H9 (cell line): ENCODE data around the gene FGF21. TPM values are rescaled to one million over a fixed set of nuclear protein-coding genes. Genes with fewer than 3 reads are reported as not detected.

ENCODE experiments used
- DNase-seq: peaks from one replicate; pipeline ENCODE4 v3.0.0-alpha.2; 2017
- H2AFZ ChIP-seq: one replicate; pipeline ENCODE4 v1.6.1; 2013; ENCODE audit warnings: mild to moderate bottlenecking, low read length, control low read depth, moderate library complexity
- H2AK5ac ChIP-seq: 2 replicates; pipeline ENCODE4 v1.6.1; 2013; ENCODE audit warnings: low read length, control low read depth, mixed read lengths; ENCODE audit not compliant: insufficient read length
- H2BK120ac ChIP-seq: one replicate; pipeline ENCODE4 v1.6.1; 2013; ENCODE audit warnings: low read depth, mild to moderate bottlenecking, low read length, control low read depth, inconsistent platforms; ENCODE audit not compliant: poor library complexity, severe bottlenecking
- H2BK12ac ChIP-seq: 2 replicates; pipeline ENCODE4 v1.6.1; 2013; ENCODE audit warnings: low read length, control low read depth, mixed read lengths, low read depth; ENCODE audit not compliant: insufficient read length
- H2BK15ac ChIP-seq: 2 replicates; pipeline ENCODE4 v1.6.1; 2013; ENCODE audit warnings: low read depth, low read length, control low read depth
- H2BK20ac ChIP-seq: one replicate; pipeline ENCODE4 v1.6.1; 2013; ENCODE audit warnings: low read depth, mild to moderate bottlenecking, low read length, control low read depth, inconsistent platforms; ENCODE audit not compliant: poor library complexity, severe bottlenecking
- H2BK5ac ChIP-seq: 2 replicates; pipeline ENCODE4 v1.6.1; 2013; ENCODE audit warnings: low read length, control low read depth, mixed read lengths; ENCODE audit not compliant: insufficient read length
- H3K14ac ChIP-seq: 2 replicates; pipeline ENCODE4 v1.6.1; 2013; ENCODE audit warnings: low read length, control low read depth; ENCODE audit not compliant: insufficient read depth
- H3K18ac ChIP-seq: 2 replicates; pipeline ENCODE4 v1.6.1; 2013; ENCODE audit warnings: low read depth, mild to moderate bottlenecking, mixed read lengths, low read length, control low read depth; ENCODE audit not compliant: insufficient read length
- H3K23ac ChIP-seq: 2 replicates; pipeline ENCODE4 v1.6.1; 2013; ENCODE audit warnings: low read length, control low read depth, mixed read lengths, low read depth; ENCODE audit not compliant: insufficient read length
- H3K23me2 ChIP-seq: 2 replicates; pipeline ENCODE4 v1.6.1; 2013; ENCODE audit warnings: low read depth, mild to moderate bottlenecking, mixed read lengths, low read length, control low read depth; ENCODE audit not compliant: insufficient read length, poor library complexity, severe bottlenecking
- H3K27ac ChIP-seq: 2 replicates; pipeline ENCODE4 v1.5.1; 2013; ENCODE audit warnings: low read length, control low read depth, mixed read lengths, low read depth; ENCODE audit not compliant: insufficient read length
- H3K27me3 ChIP-seq: 2 replicates; pipeline ENCODE4 v1.6.1; 2013; ENCODE audit warnings: low read length, control low read depth, inconsistent platforms; ENCODE audit not compliant: insufficient read depth
- H3K4ac ChIP-seq: 2 replicates; pipeline ENCODE4 v1.6.1; 2013; ENCODE audit warnings: low read depth, mild to moderate bottlenecking, control low read depth, inconsistent platforms, low read length, moderate library complexity
- H3K4me1 ChIP-seq: 2 replicates; pipeline ENCODE4 v1.6.1; 2013; ENCODE audit warnings: low read length, control low read depth, inconsistent platforms; ENCODE audit not compliant: insufficient read depth
- H3K4me2 ChIP-seq: 2 replicates; pipeline ENCODE4 v1.6.1; 2013; ENCODE audit warnings: low read length, control low read depth, mixed read lengths; ENCODE audit not compliant: insufficient read length, insufficient read depth
- H3K56ac ChIP-seq: 2 replicates; pipeline ENCODE4 v1.6.1; 2013; ENCODE audit warnings: low read depth, mild to moderate bottlenecking, mixed read lengths, low read length, control low read depth; ENCODE audit not compliant: insufficient read length
- H3K79me1 ChIP-seq: 2 replicates; pipeline ENCODE4 v1.6.1; 2013; ENCODE audit warnings: low read depth, mild to moderate bottlenecking, moderate library complexity, low read length, control low read depth, inconsistent platforms; ENCODE audit not compliant: insufficient read depth, poor library complexity, severe bottlenecking
- H3K79me2 ChIP-seq: 2 replicates; pipeline ENCODE4 v1.6.1; 2013; ENCODE audit warnings: low read length, control low read depth, inconsistent platforms; ENCODE audit not compliant: insufficient read depth
- H3K9ac ChIP-seq: 2 replicates; pipeline ENCODE4 v1.6.1; 2013; ENCODE audit warnings: low read length, control low read depth, mixed read lengths; ENCODE audit not compliant: insufficient read length; ENCODE audit errors: extremely low read depth
- H3K9me3 ChIP-seq: one replicate; pipeline ENCODE4 v1.6.1; 2013; ENCODE audit warnings: low read depth, low read length, inconsistent platforms; ENCODE audit not compliant: control insufficient read depth
- H3T11ph ChIP-seq: one replicate; pipeline ENCODE4 v1.6.1; 2013; ENCODE audit warnings: mild to moderate bottlenecking, low read length, control low read depth, inconsistent platforms
- H4K20me1 ChIP-seq: one replicate; pipeline ENCODE4 v1.6.1; 2013; ENCODE audit not compliant: control insufficient read depth, insufficient read length, insufficient read depth
- H4K5ac ChIP-seq: 2 replicates; pipeline ENCODE4 v1.6.1; 2013; ENCODE audit warnings: low read depth, mild to moderate bottlenecking, mixed read lengths, low read length, control low read depth; ENCODE audit not compliant: insufficient read length
- H4K8ac ChIP-seq: replicated peaks from 2 replicates; pipeline ENCODE4 v1.6.1; 2013; ENCODE audit warnings: low read length, control low read depth, mixed read lengths, low read depth; ENCODE audit not compliant: insufficient read length
- H4K91ac ChIP-seq: 2 replicates; pipeline ENCODE4 v1.6.1; 2013; ENCODE audit warnings: low read depth, mild to moderate bottlenecking, moderate library complexity, mixed read lengths, low read length, control low read depth; ENCODE audit not compliant: insufficient read length
- H3K27ac Mint-ChIP-seq, 3 experiments: 2 replicates in 2 of 3; 3 replicates in 1 of 3; pipeline ENCODE4 v1.8.0; 2020 to 2021; ENCODE audit warnings: mixed read lengths in 3 of 3, mild to moderate bottlenecking in 1 of 3, moderate library complexity in 1 of 3
- H3K27me3 Mint-ChIP-seq: 2 replicates; pipeline ENCODE4 v1.8.0; 2021; ENCODE audit warnings: low read depth, mild to moderate bottlenecking, moderate library complexity, mixed read lengths
- H3K36me3 Mint-ChIP-seq, 3 experiments: 2 replicates in 2 of 3; 3 replicates in 1 of 3; pipeline ENCODE4 v1.8.0; 2020 to 2021; ENCODE audit warnings: low read depth in 3 of 3, mixed read lengths in 3 of 3; ENCODE audit not compliant: insufficient read depth in 1 of 3
- H3K4me1 Mint-ChIP-seq, 2 experiments: 2 replicates each; pipeline ENCODE4 v1.8.0; 2020; ENCODE audit warnings: mixed read lengths in 2 of 2
- H3K4me3 Mint-ChIP-seq, 2 experiments: 2 replicates in 1 of 2; 3 replicates in 1 of 2; pipeline ENCODE4 v1.8.0; 2020 to 2021; ENCODE audit warnings: mild to moderate bottlenecking in 2 of 2, mixed read lengths in 2 of 2, moderate library complexity in 1 of 2
- H3K9me3 Mint-ChIP-seq, 2 experiments: 2 replicates in 1 of 2; 3 replicates in 1 of 2; pipeline ENCODE4 v1.8.0; 2020; ENCODE audit warnings: mild to moderate bottlenecking in 2 of 2, mixed read lengths in 2 of 2, moderate library complexity in 1 of 2
- CTCF ChIP-seq: fragments of 200-600 bp; sonication (generic); conservative IDR thresholded peaks from 3 replicates; pipeline ENCODE4 v1.8.0; 2021; ENCODE audit warnings: antibody characterized with exemption, mild to moderate bottlenecking
- WGBS: extraction: QIAGEN DNeasy Blood & Tissue Kit; methylation state at CpG from one replicate; pipeline ENCODE4 v1.1.7; 2013; ENCODE audit warnings: missing lambda C conversion rate, low lambda C conversion rate, mixed read lengths; ENCODE audit not compliant: insufficient read length; ENCODE audit errors: extremely low coverage; 5-methylcytosine and 5-hydroxymethylcytosine counted together
- total RNA-seq: library from RNA; stranded (reverse); gene quantifications from 2 replicates; pipeline ENCODE4 v1.2.1, GENCODE V29; 2021

Gene FGF21
- total RNA-seq, 1 experiment from 2014 or later: 0.90 TPM

- Histone ChIP-seq H2AFZ (no peak overlapping the region), H3K9ac (no peak overlapping the region), H3K27me3 (no peaks in the 10 kb centered on the region), H3K79me1 (no peaks in the 10 kb centered on the region), H4K5ac (no peak overlapping the region), H3K4ac (no peak overlapping the region), H3K23ac (no peak overlapping the region), H2BK12ac (no peak overlapping the region), H2BK5ac (no peak overlapping the region), H2BK120ac (no peak overlapping the region), H4K91ac (no peak overlapping the region), H3K4me2 (no peak overlapping the region), H4K20me1 (no peaks in the 10 kb centered on the region), H3K56ac (no peak overlapping the region), H3K4me1 (no peaks in the 10 kb centered on the region; the same call in 1 of the 2 replicates), H3K9me3 (no peaks in the 10 kb centered on the region), H2AK5ac (no peak overlapping the region), H2BK15ac (no peak overlapping the region), H3K18ac (no peak overlapping the region), H2BK20ac (no peak overlapping the region), H4K8ac (no peak overlapping the region), H3K79me2 (no peaks in the 10 kb centered on the region), H3T11ph (no peak overlapping the region), H3K27ac (no peak overlapping the region), H3K14ac (peak overlapping the region; percentile 19), H3K23me2 (peaks cover 8% of the 10 kb centered on the region)
- no peak for TF ChIP-seq CTCF
- Mint-ChIP-seq H3K9me3 (no peaks in the 10 kb centered on the region), H3K27ac (peak overlapping the region in 1 of 3 experiments; percentile 81; a peak in 2 of 7 replicates), H3K4me3 (peak overlapping the region in 1 of 2 experiments; percentile 47; a peak in 3 of 5 replicates), H3K27me3 (no peaks in the 10 kb centered on the region; the same call in 1 of the 2 replicates), H3K4me1 (peaks cover 32 to 46% of the 10 kb centered on the region in 2 experiments), H3K36me3 (no peaks in the 10 kb centered on the region)
- no CpG with 5 or more reads among the region's 15 CpGs for WGBS
- DNase-seq: peak; percentile 33
Observed at GRCh38 chr19:48718711-48719231, 36.6 kb upstream of the FGF21 start.
